AG04450 (cell line): Measurements from ENCODE around the gene TOX2. TPM values are rescaled to one million over a fixed set of nuclear protein-coding genes. Genes with fewer than 3 reads are reported as not detected.

Source experiments
- CTCF ChIA-PET: fragments of 300-600, 350-600 bp; formaldehyde crosslinking; extraction: SDS; loops from one replicate; lab custom pipeline; 2022; ENCODE audit warnings: antibody characterized with exemption, inconsistent platforms; lab: Charles Lee
- POLR2A ChIA-PET: fragments of 350-600 bp; formaldehyde crosslinking; extraction: SDS; loops from one replicate; lab custom pipeline; 2021; ENCODE audit warnings: antibody characterized with exemption, inconsistent platforms; lab: Yijun Ruan, JAX
- DNase-seq: peaks from one replicate; pipeline ENCODE4 v3.0.0-alpha.2; 2011; ENCODE audit warnings: low read depth, low spot score
- H3K27ac ChIP-seq: one replicate; pipeline ENCODE4 v1.5.1; 2012; ENCODE audit warnings: low read depth, low read length, control low read depth
- H3K27me3 ChIP-seq: one replicate; pipeline ENCODE4 v1.6.0; 2012; ENCODE audit warnings: low read length; ENCODE audit not compliant: control insufficient read depth, insufficient read depth
- H3K4me3 ChIP-seq: 2 replicates; pipeline ENCODE4 v1.5.1; 2011; ENCODE audit warnings: mild to moderate bottlenecking, low read depth, low read length, control low read depth
- H3K9me3 ChIP-seq: 2 replicates; pipeline ENCODE4 v1.5.1; 2012; ENCODE audit warnings: low read length; ENCODE audit not compliant: control insufficient read depth, insufficient read depth
- CTCF ChIP-seq: IDR thresholded peaks from 2 replicates; pipeline ENCODE4 v1.5.1; 2011; ENCODE audit warnings: low read depth, low read length, control low read depth, inconsistent platforms
- polyA plus RNA-seq: library from polyadenylated mRNA; depleted of rRNA; stranded (reverse); fragments of >200 nt; gene quantifications from 2 replicates; pipeline ENCODE4 v1.2.3, GENCODE V29; 2011

Gene TOX2
- polyA plus RNA-seq, 1 experiment = 10.6 TPM

DNA sequence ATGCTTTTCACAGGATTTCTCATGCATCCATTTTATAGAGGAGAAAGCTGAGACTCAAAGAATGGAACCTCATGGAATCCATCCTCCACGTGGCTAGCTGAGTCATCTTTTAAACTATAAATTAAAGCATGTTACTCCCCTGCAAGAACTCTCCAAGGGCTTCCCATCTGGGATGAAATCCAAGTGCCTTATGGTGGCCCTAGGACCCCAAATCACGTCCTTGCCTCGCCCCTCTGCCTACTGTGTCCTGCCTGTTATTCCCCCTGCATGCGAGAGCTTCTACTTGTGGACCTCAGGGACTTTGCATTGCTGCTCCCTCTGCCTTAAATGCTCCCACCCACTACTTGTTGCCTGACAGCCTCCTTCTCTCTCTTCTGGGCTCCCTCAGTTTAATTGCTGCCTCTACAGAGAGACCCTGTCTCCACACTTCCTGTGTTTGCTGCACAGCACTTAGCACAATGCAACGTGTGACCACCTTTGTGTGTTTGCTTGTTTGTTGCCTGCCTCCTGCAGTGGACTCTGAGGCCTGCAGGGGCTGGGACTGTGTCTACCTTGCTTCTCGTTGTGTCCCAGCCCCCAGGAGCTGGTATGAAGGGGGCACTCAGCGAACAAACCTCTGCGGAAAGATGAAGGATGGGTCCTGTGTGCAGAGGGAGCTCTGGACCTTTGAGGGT is 39.4 kb downstream of the TOX2 start:
- DNase-seq = no peak
- Histone ChIP-seq H3K9me3 (no peaks in the 10 kb centered on the region), H3K27me3 (no peaks in the 10 kb centered on the region), H3K4me3 (no peak overlapping the region), H3K27ac (peak overlapping the region; percentile 79)
- POLR2A ChIA-PET = no interaction called here
- CTCF ChIA-PET = no interaction called here
- TF ChIP-seq CTCF = no peak

DNA sequence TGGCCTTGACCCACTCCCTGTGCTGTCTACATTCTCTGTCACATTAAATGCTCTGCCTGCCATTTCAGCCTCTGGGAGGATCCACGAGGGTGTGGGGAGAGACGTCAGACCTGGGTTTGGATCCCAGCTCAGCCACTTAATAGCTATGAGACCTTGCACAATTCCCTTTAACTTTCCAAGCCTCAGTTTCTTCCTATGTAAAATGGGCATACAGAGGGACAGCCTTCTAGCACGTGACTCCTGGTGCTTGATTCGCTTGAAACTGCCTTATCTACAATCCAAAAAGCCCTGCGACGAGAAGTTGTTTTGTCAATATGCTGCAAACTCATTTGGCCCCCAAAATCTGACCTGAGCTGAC is 40.0 kb downstream of the TOX2 start:
- DNase-seq = no peak

GRCh38 chr20:43955062-43955749 is 40.6 kb downstream of the TOX2 start:
- ChIA-PET POLR2A (interaction anchor here (0.7 to 1.3 kb wide), 4 partner anchors 9 to 38 kb away, joined by 3 to 4 read pairs (median 4); no protein-coding TSS in a partner anchor), CTCF (interaction anchor here (0.6 to 1.3 kb wide), 3 partner anchors 27 to 204 kb away, joined by 3 to 4 read pairs (median 4); no protein-coding TSS in a partner anchor)
- Histone ChIP-seq H3K9me3 (no peaks in the 10 kb centered on the region), H3K27ac (peak overlapping the region; percentile 79), H3K4me3 (no peak overlapping the region), H3K27me3 (no peaks in the 10 kb centered on the region)
- peak; percentile 62 for DNase-seq
- no peak for TF ChIP-seq CTCF

More for the DNA sequence above, 40.0 kb downstream of the TOX2 start:
- no peaks in the 10 kb centered on the region for H3K27me3 ChIP-seq
- H3K4me3 ChIP-seq = no peak overlapping the region
- no peak for TF ChIP-seq CTCF
- CTCF ChIA-PET = interaction anchor here (1.1 to 1.3 kb wide), 2 partner anchors 126 to 204 kb away, joined by 3 to 4 read pairs; no protein-coding TSS in a partner anchor
- POLR2A ChIA-PET = interaction anchor here (0.9 to 1.3 kb wide), 3 partner anchors 10 to 37 kb away, joined by 3 to 4 read pairs (median 4); no protein-coding TSS in a partner anchor
- H3K9me3 ChIP-seq = no peaks in the 10 kb centered on the region
- peak overlapping the region; percentile 79 for H3K27ac ChIP-seq

DNA sequence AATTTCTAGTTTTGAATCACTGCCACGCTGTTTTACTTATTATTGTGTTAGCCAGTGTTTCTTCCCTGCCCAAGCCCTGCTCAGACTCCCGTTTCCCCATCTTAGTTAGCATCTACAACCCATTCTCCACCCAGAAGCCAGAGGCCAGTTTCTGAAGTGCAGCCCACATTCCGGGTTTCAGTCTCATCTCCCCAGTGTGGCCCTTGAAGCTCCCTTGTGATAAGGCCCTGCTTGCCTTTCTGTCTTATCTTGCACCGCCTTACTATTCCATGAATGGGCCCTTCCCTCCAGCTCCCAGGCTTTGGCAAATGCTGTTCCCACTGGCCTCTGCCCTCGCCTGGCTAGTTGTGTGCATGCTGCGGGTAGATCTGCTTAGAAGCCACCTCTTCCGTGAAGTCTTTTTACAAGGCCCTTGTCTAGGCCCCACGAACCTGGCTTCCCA is 41.1 kb downstream of the TOX2 start:
- ChIA-PET CTCF (interaction anchor here (0.6 to 1.3 kb wide), 3 partner anchors 26 to 205 kb away, joined by 3 to 4 read pairs (median 4); no protein-coding TSS in a partner anchor), POLR2A (interaction anchor here (0.7 to 1.3 kb wide), 3 partner anchors 13 to 39 kb away, joined by 3 to 4 read pairs (median 3); no protein-coding TSS in a partner anchor)
- Histone ChIP-seq H3K27ac (peak overlapping the region; percentile 77), H3K4me3 (no peak overlapping the region), H3K27me3 (no peaks in the 10 kb centered on the region), H3K9me3 (no peaks in the 10 kb centered on the region)
- DNase-seq = no peak
- no peak for TF ChIP-seq CTCF
